Stomach (tissue), 4 donors: ENCODE measurements around the gene AP1G1.

ENCODE experiments used
- POLR2AphosphoS5 ChIP-seq, 3 donors: sonication (generic); formaldehyde crosslinking; IDR thresholded peaks; one replicate each; pipeline ENCODE4 v1.6.1; 2016; ENCODE audit warnings: antibody characterized with exemption in 3 of 3
- TF ChIP-seq, protein P1 (sequence below), 7 experiments: fragments of 450-650 bp in 4 of 7; fragments of 200-600 bp in 3 of 7; sonication (generic) in 3 of 7; IDR thresholded peaks; one replicate each; pipeline ENCODE4 v1.5.1; 2016 to 2019; ENCODE audit warnings: antibody characterized with exemption in 7 of 7, control low read depth in 2 of 7, mild to moderate bottlenecking in 1 of 7

DNA sequence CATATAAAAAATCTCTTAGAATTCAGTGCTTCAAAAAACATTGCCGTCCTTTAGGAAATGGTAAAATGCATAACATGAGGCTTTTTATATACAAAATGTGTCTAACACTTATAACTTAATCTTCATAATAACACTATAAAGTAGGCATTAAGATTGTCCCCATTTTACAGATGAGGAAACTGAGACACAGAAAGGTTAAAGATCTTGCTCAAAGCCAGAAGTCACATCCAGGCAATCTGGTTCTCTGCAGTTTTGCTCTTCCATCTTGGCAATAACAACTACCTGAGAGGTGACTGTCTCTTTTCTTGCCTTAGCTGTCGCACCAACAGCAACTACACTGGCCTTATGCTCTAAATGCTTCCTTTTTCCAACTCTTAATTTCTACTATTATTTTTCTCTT, 24.5 kb downstream of the AP1G1 start:
- no peak for TF ChIP-seq POLR2AphosphoS5 (IDR thresholded peaks at IDR 0.05)
- TF ChIP-seq, protein P1, sequence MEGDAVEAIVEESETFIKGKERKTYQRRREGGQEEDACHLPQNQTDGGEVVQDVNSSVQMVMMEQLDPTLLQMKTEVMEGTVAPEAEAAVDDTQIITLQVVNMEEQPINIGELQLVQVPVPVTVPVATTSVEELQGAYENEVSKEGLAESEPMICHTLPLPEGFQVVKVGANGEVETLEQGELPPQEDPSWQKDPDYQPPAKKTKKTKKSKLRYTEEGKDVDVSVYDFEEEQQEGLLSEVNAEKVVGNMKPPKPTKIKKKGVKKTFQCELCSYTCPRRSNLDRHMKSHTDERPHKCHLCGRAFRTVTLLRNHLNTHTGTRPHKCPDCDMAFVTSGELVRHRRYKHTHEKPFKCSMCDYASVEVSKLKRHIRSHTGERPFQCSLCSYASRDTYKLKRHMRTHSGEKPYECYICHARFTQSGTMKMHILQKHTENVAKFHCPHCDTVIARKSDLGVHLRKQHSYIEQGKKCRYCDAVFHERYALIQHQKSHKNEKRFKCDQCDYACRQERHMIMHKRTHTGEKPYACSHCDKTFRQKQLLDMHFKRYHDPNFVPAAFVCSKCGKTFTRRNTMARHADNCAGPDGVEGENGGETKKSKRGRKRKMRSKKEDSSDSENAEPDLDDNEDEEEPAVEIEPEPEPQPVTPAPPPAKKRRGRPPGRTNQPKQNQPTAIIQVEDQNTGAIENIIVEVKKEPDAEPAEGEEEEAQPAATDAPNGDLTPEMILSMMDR (IDR thresholded peaks at IDR 0.05): no peak
